ENCODE results near the gene DYNC2LI1.

The DYNC2LI1 gene

DNA sequence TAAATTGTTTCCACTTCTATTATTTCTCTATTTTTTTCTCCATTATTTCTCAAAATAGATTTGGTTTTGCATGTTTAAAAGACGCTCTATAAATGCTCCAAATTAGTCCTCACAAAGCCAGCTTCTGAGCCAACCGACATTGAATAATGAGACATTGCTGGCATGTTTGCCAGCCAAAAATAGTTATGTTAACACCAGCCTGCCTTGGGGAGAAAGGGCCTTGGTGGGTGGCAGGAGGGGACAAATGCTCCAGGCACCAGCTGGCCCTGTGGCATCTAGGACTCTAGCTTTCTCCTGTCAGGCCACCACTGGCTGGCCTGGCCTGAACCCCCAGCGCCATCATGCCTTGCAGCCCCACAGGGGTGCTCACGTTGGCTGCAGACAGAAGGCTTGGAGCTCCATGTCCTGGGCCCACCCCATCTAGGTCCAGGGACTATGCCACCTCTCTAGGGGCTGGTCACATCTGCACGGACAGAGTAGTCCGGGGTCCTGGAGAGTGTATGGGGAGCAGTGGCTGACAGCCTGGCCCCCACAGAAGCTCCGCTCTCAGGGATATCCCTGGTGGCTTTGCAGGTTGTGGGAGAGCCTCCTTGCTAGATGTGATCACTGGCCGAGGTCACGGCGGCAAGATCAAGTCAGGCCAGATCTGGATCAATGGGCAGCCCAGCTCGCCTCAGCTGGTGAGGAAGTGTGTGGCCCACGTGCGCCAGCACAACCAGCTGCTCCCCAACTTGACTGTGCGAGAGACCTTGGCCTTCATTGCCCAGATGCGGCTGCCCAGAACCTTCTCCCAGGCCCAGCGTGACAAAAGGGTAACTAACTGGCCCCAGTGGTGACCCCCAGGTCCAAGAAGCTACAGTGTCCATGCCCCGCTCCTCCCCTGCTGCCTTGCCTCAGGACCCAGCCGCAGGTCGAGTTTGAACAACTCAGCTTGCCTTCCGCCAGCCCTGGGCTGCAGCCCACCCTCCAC, 77.5 kb downstream of the DYNC2LI1 start:
- DNase-seq, result no peak

DNA sequence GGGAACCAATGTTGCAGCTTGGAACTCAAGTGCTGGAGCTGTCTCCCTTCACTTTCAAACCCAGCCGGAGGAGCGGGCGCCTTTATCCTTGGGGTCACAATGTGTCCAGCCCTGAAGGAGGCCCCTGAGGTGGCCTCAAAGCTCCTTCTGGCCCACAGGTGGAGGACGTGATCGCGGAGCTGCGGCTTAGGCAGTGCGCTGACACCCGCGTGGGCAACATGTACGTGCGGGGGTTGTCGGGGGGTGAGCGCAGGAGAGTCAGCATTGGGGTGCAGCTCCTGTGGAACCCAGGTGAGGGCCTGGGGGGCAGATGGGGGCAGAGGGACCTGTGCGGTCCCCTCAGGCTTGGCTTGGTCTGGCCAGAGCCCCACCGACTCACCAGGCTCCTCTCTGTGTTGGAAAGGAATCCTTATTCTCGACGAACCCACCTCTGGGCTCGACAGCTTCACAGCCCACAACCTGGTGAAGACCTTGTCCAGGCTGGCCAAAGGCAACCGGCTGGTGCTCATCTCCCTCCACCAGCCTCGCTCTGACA, 78.4 kb downstream of the DYNC2LI1 start:
- no peak for DNase-seq

GRCh38 chr2:43853141-43854081, 79.6 kb downstream of the DYNC2LI1 start:
- no peak for DNase-seq

GRCh38 chr2:43854671-43855070, 80.8 kb downstream of the DYNC2LI1 start:
- DNase-seq, result no peak

GRCh38 chr2:43855292-43855691, 81.5 kb downstream of the DYNC2LI1 start:
- DNase-seq, result no peak

Measured in stimulated activated CD4-positive, alpha-beta T cell treated with anti-CD3 and anti-CD28 coated beads, Interleukin-2, amount 100 ng/mL, for 24 hours (primary cell).